ENCODE measurements around the gene MRPL20. TPM values are rescaled to one million over a fixed set of nuclear protein-coding genes. Genes with fewer than 3 reads are reported as not detected.

Gene MRPL20
- total and polyA plus RNA-seq, 9 donors, result 79.9 to 130 (median 95.0) TPM

GRCh38 chr1:1365875-1366698 lies 41.0 kb downstream of the MRPL20 start:
- Histone ChIP-seq H3K27ac (no peak overlapping the region), H3K9me3 (no peaks in the 10 kb centered on the region), H3K36me3 (no peaks in the 10 kb centered on the region), H3K4me3 (no peak overlapping the region), H3K27me3 (no peaks in the 10 kb centered on the region), H3K4me1 (ENCODE audit: insufficient read depth) (no peaks in the 10 kb centered on the region)
- TF ChIP-seq CTCF (IDR thresholded peaks at IDR 0.05) (no peak), EP300 (IDR thresholded peaks at IDR 0.05) (no peak), POLR2A (IDR thresholded peaks at IDR 0.05) (no peak)
- intact Hi-C loops (cut with DNase I), result no loop called here
- DNase-seq, result no peak
- WGBS, 3 donors, result 74 to 83% (median 77%) methylated on average over 10 of the region's 10 CpGs

- Histone ChIP-seq H3K27ac (no peak overlapping the region), H3K36me3 (no peaks in the 10 kb centered on the region), H3K4me3 (no peak overlapping the region), H3K27me3 (no peaks in the 10 kb centered on the region), H3K9me3 (no peaks in the 10 kb centered on the region), H3K4me1 (ENCODE audit: insufficient read depth) (peaks cover 2% of the 10 kb centered on the region)
- no peak for DNase-seq
- TF ChIP-seq CTCF (IDR thresholded peaks at IDR 0.05) (no peak), POLR2A (IDR thresholded peaks at IDR 0.05) (no peak), EP300 (IDR thresholded peaks at IDR 0.05) (no peak)
- intact Hi-C loops (cut with DNase I), result no loop called here
- WGBS, 3 donors, result 78 to 84% (median 83%) methylated on average over 14 of the region's 14 CpGs
Observed at GRCh38 chr1:1364266-1364665, 42.8 kb downstream of the MRPL20 start.

GRCh38 chr1:1361982-1362423 lies 45.1 kb downstream of the MRPL20 start:
- H3K4me3 ChIP-seq, result no peak overlapping the region
- H3K27me3 ChIP-seq, result no peaks in the 10 kb centered on the region
- H3K36me3 ChIP-seq, result no peaks in the 10 kb centered on the region
- H3K4me1 ChIP-seq (ENCODE audit: insufficient read depth), result peaks cover 8% of the 10 kb centered on the region
- no peaks in the 10 kb centered on the region for H3K9me3 ChIP-seq
- intact Hi-C loops (cut with DNase I), result no loop called here
- 14 to 24% (median 20%) methylated on average over 13 of the region's 13 CpGs for WGBS, 3 donors
- H3K27ac ChIP-seq, result no peak overlapping the region
- no peak for TF ChIP-seq EP300 (IDR thresholded peaks at IDR 0.05)
- no peak for TF ChIP-seq POLR2A (IDR thresholded peaks at IDR 0.05)
- TF ChIP-seq CTCF (IDR thresholded peaks at IDR 0.05), result no peak
- peak in 2 of 5 donors; percentile 26 to 38 for DNase-seq

GRCh38 chr1:1361233-1361981 lies 45.7 kb downstream of the MRPL20 start:
- H3K27me3 ChIP-seq, result no peaks in the 10 kb centered on the region
- TF ChIP-seq POLR2A (IDR thresholded peaks at IDR 0.05) (no peak), CTCF (IDR thresholded peaks at IDR 0.05) (no peak), EP300 (IDR thresholded peaks at IDR 0.05) (no peak)
- H3K36me3 ChIP-seq, result no peaks in the 10 kb centered on the region
- intact Hi-C loops (cut with DNase I), result no loop called here
- peaks cover 12% of the 10 kb centered on the region for H3K4me1 ChIP-seq (ENCODE audit: insufficient read depth)
- peak in 2 of 5 donors; percentile 32 to 39 for DNase-seq
- 78 to 83% (median 83%) methylated on average over 34 to 35 of the region's 35 CpGs for WGBS, 3 donors
- no peak overlapping the region for H3K27ac ChIP-seq
- no peak overlapping the region for H3K4me3 ChIP-seq
- H3K9me3 ChIP-seq, result no peaks in the 10 kb centered on the region
